Thyroid gland (tissue), 4 donors: ENCODE data around the gene SSH3. TPM values are rescaled to one million over a fixed set of nuclear protein-coding genes. Genes with fewer than 3 reads are reported as not detected.
A peak's percentile ranks its signal among the peaks of the same experiment; 100 is the strongest.

Source experiments
- DNase-seq, 2 donors: peaks; one replicate each; pipeline ENCODE4 v3.0.0-alpha.2; 2019
- H3K27ac ChIP-seq, 3 donors: fragments of 200-600 bp; sonication (generic); 1 replicate in 2 of 3; 2 replicates in 1 of 3; pipeline ENCODE4 v1.5.1; 2016 to 2019; ENCODE audit warnings: mild to moderate bottlenecking in 1 of 3, moderate library complexity in 1 of 3
- H3K27me3 ChIP-seq: fragments of 200-600 bp; sonication (generic); one replicate; pipeline ENCODE4 v1.5.1; 2019
- H3K36me3 ChIP-seq, 2 donors: fragments of 200-600 bp; sonication (generic); one replicate each; pipeline ENCODE4 v1.5.1; 2016 to 2019
- H3K4me1 ChIP-seq, 2 donors: fragments of 200-600 bp; sonication (generic); one replicate each; pipeline ENCODE4 v1.5.1; 2017 to 2019
- H3K4me3 ChIP-seq, 3 donors: fragments of 200-600 bp; sonication (generic); replicated peaks in 1 of 3; 1 replicate in 2 of 3; 2 replicates in 1 of 3; pipeline ENCODE4 v1.5.1; 2016; ENCODE audit warnings: mild to moderate bottlenecking in 1 of 3
- H3K9me3 ChIP-seq: fragments of 200-600 bp; sonication (generic); one replicate; pipeline ENCODE4 v1.5.1; 2017
- CTCF ChIP-seq, 6 experiments: fragments of 200-600 bp in 3 of 6; fragments of 450-650 bp in 3 of 6; sonication (generic) in 3 of 6; IDR thresholded peaks; one replicate each; pipeline ENCODE4 v1.5.1; 2016 to 2019; ENCODE audit warnings: antibody characterized with exemption in 6 of 6, mild to moderate bottlenecking in 2 of 6, inconsistent platforms in 1 of 6, moderate library complexity in 1 of 6
- POLR2A ChIP-seq, 2 donors: fragments of 450-650 bp; IDR thresholded peaks; one replicate each; pipeline ENCODE4 v1.6.1; 2017; ENCODE audit warnings: antibody characterized with exemption in 2 of 2, mild to moderate bottlenecking in 2 of 2, moderate library complexity in 1 of 2
- WGBS, 2 donors: methylation state at CpG; one replicate each; pipeline ENCODE4 v1.1.5; 2017; 5-methylcytosine and 5-hydroxymethylcytosine counted together
- intact Hi-C: fragments of 100-400 bp; cut with DNase I; formaldehyde crosslinking; loops from one replicate; pipeline ENCODE4 v1.15.1; 2023
- total RNA-seq, 4 donors: library from RNA; depleted of rRNA; stranded (reverse); fragments of >200 nt; gene quantifications; one replicate each; pipeline ENCODE4 v1.2.3, GENCODE V29; 2016

Gene SSH3
- total RNA-seq, 4 donors from 2014 or later: 50.5 to 59.9 (median 54.4) TPM

- Histone ChIP-seq H3K4me3 (no peak overlapping the region), H3K36me3 (peaks cover 14 to 15% of the 10 kb centered on the region in 2 donors), H3K4me1 (peaks cover 5% of the 10 kb centered on the region in 2 donors), H3K27me3 (no peaks in the 10 kb centered on the region), H3K9me3 (no peaks in the 10 kb centered on the region), H3K27ac (no peak overlapping the region)
- 88 to 91% methylated on average over 11 of the region's 11 CpGs for WGBS, 2 donors
- intact Hi-C loops: no loop called here
- no peak for DNase-seq
- TF ChIP-seq POLR2A (IDR thresholded peaks at IDR 0.05): no peak
- no peak for TF ChIP-seq CTCF (IDR thresholded peaks at IDR 0.05)
These were observed 10.0 kb downstream of the SSH3 start for GRCh38 chr11:67313125-67313890.

- no peak overlapping the region for H3K4me3 ChIP-seq
- intact Hi-C loops: no loop called here
- H3K27me3 ChIP-seq: no peaks in the 10 kb centered on the region
- TF ChIP-seq CTCF (IDR thresholded peaks at IDR 0.05) (no peak), POLR2A (IDR thresholded peaks at IDR 0.05) (no peak)
- DNase-seq: no peak
- no peak overlapping the region for H3K27ac ChIP-seq
- WGBS, 2 donors: 95 to 100% methylated on average over 2 of the region's 2 CpGs
- H3K4me1 ChIP-seq: peaks cover 13 to 14% of the 10 kb centered on the region in 2 donors
- H3K36me3 ChIP-seq: peaks cover 7 to 12% of the 10 kb centered on the region in 2 donors
- H3K9me3 ChIP-seq: no peaks in the 10 kb centered on the region
These were observed 10.9 kb downstream of the SSH3 start for GRCh38 chr11:67314218-67314617.

GRCh38 chr11:67315325-67315909 lies 12.1 kb downstream of the SSH3 start:
- H3K4me3 ChIP-seq: no peak overlapping the region

GRCh38 chr11:67316882-67317204 lies 13.5 kb downstream of the SSH3 start:
- DNase-seq: no peak
- Histone ChIP-seq H3K27ac (peak overlapping the region; percentile 95 to 97 (median 96)), H3K9me3 (no peaks in the 10 kb centered on the region), H3K36me3 (no peaks in the 10 kb centered on the region), H3K27me3 (no peaks in the 10 kb centered on the region), H3K4me1 (peaks cover 15 to 16% of the 10 kb centered on the region in 2 donors), H3K4me3 (peak overlapping the region in 2 of 3 donors; percentile 26 to 92)
- intact Hi-C loops: loop anchor here (5.0 kb wide), 1 partner anchor 235 kb away; no protein-coding TSS in a partner anchor
- 1 to 3% methylated on average over 10 of the region's 10 CpGs for WGBS, 2 donors
- TF ChIP-seq POLR2A (IDR thresholded peaks at IDR 0.05) (no peak), CTCF (IDR thresholded peaks at IDR 0.05) (no peak)

More at GRCh38 chr11:67315325-67315909, 12.1 kb downstream of the SSH3 start:
- intact Hi-C loops: loop anchor here (5.0 kb wide), 1 partner anchor 233 kb away; no protein-coding TSS in a partner anchor
- 71 to 72% methylated on average over 9 of the region's 9 CpGs for WGBS, 2 donors
- no peak for DNase-seq
- TF ChIP-seq POLR2A (IDR thresholded peaks at IDR 0.05) (no peak), CTCF (IDR thresholded peaks at IDR 0.05) (no peak)
- H3K27ac ChIP-seq: no peak overlapping the region
- no peaks in the 10 kb centered on the region for H3K9me3 ChIP-seq
- H3K27me3 ChIP-seq: no peaks in the 10 kb centered on the region
- H3K36me3 ChIP-seq: peaks cover 0 to under 1% of the 10 kb centered on the region in 2 donors
- H3K4me1 ChIP-seq: peaks cover 15 to 16% of the 10 kb centered on the region in 2 donors
